ENCODE results near the gene PIAS1.
"Not testable (repeated sequence)": the region's sequence is repeated elsewhere in the genome, so short reads cannot be mapped to it uniquely, and the experiment has no call there.

PIAS1 gene

DNA sequence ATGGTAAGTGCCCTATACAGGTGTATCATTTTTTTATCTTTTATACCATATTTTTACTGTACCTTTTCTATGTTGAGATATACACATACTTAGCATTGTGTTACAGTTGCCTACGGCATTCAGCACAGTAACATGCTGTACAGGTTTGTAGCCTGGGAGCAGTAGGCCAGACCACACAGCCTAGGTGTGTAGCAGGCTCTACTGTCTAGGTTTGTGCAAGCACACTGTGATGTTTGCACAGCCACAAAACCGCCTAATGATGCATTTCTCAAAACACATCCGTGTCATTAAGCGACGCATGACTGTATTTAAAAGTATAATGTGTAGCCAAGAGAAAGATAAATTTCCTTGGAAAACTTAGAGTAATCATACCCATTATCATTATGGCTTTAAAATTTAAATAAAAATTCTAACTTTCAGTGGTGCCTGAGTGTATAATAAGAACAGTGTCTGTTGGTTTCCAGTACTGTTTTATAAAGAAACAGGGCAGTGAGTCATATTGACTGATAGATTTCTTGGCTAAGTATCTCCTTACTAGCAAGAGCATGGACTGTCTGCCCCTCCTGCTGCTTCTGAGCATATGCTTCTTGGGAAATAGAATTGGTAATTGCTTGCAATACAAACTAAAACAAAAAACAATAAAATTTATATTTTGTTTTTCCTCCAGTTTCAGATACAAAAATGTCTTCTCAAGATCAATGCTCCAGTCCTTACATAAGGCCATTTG is 132.7 kb downstream of the PIAS1 start:
- DNase-seq, result no peak

DNA sequence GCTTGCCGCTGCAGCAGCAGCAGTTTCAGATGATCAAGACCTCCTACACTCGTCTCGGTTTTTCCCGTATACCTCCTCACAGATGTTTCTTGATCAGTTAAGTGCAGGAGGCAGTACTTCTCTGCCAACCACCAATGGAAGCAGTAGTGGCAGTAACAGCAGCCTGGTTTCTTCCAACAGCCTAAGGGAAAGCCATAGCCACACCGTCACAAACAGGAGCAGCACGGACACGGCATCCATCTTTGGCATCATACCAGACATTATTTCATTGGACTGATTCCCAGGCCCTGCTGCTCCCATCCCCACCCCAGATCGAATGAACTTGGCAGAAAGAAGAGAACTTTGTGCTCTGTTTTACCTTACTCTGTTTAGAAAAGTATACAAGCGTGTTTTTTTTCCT is 133.4 kb downstream of the PIAS1 start:
- DNase-seq, result no peak

DNA sequence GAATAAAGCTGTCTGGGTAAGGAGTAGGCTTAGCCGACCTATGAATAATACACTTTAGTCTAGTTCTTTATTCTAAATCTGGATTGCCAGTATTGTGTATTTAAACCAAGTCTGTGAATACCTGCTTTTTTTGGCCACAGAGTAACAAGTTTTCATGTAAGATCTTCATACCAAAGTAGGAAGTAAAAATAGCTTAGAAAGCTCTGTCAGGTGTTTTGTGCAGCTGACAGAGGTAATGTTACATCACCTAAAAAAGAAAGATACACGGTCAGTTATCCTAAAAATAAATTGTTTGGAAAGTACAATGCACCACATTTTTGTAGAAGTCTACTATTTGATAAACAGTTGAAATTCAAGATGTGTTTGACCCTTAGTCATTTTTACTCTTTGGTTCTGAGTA is 134.5 kb downstream of the PIAS1 start:
- DNase-seq, result no peak

DNA sequence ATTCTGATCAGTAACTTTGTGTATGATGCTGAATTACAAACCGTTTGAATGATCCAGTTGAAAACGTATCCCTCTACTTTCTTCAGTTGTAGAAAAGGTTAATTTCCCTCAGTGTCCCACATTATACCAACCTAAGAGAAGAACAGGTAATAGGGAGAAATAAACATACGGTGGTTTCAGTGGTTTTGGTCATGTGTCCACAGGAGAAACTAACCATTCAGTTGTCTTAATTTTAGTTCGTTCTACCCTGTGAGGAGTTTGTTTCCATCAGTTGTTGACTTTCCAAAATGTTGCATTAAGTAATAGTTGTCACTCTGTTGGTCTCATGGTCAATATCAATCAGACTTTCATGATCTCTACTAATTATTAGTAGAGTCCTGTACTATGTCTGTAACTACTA is 135.9 kb downstream of the PIAS1 start:
- DNase-seq, result no peak

DNA sequence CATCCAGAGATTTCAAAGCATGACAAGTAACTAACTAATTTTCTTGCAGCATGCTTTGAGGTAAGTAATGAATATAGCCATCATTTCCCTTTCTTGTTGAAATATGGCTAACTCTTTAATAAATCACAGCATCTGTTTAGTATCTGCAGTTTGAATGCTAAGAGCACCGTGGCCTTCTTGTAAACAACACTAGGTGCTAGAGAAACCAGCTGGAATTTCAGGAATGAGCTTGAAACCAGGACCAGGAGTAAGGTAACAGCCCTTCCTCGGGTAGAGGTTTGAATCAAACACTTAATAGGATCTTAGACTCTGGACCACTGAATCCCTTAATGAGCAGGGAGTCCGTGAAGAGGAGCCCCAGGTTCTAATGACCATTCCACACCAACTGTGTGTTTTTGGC is 137.4 kb downstream of the PIAS1 start:
- DNase-seq, result no peak

DNA sequence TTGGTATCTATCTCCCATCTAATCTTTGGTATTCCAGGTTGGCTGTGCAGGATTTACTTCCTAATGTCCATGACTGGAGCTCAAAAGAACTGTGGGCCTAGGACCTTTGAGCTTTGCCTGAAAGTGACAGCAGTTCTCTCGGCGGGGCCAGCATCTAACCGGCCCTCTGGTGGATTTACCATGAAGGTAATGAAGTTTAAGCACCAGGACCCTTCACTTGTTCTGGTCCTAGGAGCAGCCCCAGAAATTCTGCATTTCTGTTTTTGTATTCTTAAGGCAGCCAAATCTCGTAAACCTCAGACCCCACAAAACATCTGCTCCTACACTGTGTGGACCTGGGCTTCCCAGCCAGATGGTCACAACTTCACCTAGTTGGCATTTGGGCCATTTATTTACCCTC is 138.0 kb downstream of the PIAS1 start:
- DNase-seq, result no peak

DNA sequence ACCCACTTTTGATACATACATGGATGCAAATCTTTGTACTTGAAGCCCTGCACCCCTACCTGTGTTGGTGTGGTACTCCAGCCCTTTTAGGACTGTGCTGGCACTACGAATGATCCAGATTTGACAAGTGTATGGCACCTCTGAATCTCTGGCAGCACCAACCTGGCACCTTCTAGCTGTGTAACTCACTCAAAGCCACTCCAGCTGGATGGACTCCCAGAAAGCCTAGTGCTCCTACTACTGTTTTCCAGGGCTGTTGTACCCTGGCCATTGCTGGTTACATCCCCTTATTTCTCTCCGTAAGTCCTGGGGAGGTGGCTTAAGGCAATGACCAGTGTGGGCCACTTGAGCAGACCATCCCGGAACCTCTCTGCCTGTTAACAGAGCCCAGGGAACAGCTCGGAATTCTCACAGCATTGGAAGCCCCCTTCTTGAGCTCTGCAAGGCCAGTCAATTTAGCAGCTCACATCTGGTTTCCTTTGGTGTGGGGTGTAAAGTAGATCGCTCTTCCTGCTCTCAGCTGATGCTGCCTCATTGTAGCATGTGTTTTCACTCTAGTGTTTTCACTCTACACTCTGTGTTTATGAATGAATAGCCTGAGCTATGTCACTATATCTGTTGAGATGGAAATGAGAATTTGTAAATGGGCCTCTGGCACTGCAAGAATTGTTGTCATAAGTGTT is 138.8 kb downstream of the PIAS1 start:
- no peak for DNase-seq

DNA sequence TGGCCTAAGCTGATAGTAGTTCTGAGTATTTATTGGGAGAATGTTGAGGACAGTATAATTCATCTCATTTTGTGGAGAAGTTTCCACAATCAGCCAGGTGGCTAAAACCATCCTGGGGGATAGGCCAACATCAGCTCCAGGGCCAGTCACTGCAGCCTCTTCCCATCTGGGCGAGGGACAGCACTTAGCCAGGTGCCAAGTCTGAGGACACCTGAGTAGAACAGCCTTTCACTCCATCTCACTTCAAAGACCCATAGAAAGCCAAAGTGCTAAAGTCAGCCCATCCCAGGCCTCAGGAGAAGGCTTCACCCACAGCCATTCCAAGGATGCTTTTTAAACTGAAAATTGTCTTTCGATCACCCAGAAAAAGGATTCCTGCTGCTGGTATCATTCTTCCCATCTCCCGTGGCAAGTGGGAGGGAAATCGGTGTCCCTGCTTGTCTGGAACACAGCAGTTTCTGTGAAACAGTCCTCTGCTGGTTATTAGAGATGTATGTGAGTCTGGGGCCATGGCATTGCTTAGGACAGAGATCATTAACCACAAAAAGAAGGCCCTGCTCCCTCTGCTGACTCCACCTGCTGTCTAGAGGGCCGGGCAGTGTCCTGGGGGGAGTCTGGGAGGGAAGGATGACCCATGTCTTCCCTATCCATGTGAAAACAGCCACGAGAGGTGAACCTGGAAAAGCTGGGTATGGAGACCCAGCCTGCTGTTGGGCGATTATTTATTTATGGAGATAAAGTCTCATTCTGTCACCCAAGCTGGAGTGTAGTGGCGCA is 141.4 kb downstream of the PIAS1 start:
- no peak for DNase-seq

DNA sequence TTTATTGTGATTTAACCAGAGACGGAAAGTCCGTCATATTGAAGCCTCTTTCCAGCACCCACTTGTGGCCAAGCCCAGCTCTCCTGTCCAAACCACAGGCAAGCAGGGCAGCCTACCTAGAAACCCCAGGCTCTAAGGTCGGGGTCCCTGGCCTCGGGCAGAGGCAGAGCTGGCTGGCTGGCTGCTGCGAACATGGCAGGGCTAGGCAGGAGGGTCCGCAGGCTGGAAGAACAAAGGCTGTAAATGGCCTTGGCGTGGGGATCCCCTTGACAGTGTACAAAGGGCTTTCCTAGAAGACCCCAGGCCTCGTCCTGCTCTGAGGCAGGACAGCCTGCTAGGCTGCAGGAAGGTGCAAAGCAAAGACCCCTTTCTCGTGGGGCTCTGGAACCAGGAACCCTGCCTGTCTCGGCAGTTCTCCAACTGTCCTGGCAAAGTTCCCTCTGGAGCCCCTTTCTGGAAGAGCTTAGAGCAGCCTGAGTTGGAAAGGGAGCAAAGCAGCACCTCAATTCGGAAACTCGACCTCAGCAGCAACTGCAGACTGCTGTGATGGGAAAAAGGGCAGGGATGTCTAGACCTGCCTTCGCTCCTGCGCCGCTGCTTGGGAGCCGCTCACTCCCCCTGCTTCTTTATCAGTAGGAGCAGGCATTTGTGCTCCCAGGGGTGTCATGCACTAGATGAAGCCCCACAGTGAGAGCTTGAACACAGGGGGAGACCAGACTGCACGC is 142.5 kb downstream of the PIAS1 start:
- DNase-seq, result no peak

DNA sequence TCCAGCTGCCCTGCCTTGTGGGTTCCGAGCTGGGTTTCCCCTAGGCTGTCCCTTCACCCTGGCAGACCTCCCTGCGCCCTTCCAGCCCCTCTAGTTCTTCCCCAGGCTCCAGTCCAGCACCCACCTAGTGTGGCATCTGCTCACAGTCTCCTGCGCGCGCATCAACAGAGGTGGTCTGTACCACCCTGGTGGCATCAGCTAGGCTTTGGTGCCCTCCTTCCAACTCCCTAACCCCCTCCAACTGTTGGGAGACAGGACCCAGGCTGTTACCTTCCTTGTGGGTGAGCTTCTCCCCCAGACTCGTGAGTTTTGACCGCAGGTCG is 143.0 kb downstream of the PIAS1 start:
- no peak for DNase-seq

DNA sequence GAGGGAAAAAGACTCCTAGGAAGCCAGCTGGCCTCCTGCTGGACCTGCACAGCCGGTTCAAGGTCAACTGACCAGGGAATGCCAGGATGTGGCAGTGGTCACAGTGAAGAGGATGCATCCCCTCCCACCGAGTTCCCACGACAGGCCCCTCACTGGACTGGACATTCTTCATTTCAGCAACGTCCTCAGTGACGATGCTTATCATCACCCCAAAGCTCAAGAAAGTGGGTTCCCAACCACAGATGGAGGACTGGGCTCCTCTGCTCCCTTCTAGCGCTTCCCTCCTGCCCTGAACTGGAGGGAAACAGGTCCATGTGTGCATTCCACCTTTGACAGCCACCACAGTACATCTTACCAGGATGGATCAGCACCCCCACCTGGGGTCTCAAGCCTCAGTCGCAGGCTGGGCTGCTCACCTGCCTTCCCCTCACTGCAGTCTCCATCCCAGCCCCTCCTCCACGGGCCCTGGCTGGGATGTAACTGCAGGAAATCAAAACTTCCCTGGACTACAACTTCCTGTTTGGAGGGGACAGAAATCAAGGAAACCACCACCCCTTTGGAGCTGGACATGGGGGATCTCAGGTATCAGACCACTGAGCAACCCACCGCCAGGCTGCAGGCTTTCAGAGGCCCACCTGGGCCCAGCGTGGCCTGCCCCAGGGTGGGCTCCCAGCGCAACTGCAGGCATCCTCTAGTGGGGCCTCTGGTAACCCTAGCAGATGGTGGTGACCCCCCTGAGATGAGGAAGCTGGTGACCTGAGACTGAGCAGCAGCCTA is 143.7 kb downstream of the PIAS1 start:
- no peak for DNase-seq

DNA sequence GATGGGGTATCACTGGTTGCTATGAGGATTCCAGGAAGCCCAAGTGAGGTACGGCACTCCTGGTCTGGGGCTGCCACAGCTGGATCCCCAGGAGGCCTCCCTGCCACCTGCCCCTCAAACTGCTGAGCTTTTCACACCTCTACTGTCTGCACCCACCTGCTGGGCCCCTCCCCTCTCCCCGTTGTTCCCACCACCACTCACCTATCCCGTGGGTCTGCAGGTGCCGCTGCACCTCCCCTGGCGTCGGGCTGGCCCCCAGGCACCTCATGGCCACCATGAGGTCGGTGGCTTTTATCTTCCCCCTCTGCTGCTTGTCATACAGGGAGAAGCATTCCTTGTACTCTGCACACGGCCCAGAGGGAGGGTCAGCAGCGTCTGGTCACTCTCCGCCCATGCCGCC is 145.2 kb downstream of the PIAS1 start:
- no peak for DNase-seq

DNA sequence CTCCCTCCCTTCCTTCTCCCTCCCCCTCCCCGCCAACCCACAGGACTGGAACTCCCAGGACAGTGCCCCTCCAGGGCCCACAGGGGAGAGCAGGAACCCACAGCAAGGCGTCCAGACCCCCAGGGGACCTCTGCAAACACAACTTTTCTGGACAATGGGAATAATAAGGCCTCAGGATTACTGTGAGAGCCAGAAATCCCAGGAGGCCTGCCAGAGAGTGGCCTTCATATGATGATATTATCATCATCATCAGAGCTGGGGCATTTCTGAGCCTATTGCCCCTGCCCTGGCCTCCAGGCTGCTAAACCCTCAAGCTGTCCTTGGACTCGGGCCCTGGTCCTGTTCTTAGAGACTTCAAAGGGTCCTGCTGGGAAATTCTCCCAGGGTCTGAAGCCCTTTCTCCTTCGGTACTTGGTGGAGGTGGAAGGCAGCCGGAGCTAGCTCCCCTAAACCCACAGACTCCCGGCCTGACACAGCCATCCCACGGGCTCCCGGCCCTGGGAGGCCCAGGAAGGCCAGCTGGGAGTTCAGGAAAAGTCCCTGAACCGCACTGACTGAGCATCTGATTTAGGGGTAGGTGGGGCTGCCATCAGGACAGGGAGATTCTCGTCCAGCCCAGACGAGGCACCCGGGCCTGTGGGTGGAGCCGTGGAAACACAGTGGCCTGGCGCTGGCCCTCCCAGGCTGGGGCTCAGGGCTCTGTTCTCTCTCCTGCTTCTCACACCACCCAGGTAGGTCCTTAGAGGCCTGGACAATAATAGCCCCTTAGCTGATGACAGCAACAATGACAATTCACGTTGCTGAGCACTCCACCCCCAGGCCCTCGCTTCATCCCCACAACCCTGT is 146.1 kb downstream of the PIAS1 start:
- DNase-seq, result no peak

DNA sequence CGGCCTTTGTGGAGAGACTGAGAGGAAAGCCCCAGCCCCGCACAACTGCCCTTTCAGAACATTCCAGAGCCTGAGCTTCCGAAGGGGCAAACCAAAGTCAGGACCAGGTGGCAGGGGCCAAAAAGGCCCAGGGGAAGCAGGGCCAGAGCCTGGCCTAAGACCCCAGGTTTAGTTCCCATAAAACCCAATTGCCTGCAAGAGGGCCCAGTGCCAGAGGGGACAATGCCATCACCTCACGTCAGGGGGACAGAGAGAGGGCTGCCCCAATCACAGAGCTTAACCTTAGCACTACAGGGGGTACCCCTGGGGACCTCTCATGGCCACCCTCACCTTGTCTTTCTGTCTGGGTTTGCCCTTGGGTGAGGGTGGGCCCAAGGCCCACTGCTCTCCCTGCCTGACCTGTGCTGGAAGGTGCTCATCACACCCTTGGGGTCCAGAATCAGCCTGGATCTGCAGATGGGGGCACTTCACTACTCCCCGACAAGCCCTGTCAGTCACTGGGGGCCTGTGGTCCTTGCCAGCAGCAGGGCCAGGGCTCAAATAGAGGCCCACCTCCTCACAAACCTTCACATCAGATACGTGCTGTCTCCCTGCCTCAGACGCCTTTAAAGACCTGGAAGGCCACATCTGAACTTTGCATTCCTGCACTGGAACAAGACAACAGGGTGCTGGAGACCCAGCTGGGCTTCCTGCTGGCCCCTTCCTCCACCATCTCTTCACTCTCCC is 147.2 kb downstream of the PIAS1 start:
- DNase-seq, result no peak

DNA sequence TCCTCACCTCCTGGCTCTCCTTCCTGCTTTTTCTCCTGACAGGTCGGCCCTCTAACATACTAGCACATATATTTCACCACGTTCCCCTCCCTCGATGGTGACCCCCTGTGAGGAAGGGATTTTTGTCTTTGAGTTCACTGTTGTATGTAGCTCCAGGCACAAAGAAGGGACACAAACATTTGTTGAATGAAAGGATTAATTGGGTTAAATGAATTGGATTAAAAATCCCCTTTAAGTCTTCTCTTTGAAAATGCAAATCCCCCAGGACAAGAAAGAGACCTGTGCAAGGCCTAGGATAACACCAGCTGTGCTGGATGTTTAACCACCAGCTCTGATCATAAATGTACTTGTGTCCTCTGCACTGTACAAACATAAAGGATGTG is 147.8 kb downstream of the PIAS1 start:
- no peak for DNase-seq

DNA sequence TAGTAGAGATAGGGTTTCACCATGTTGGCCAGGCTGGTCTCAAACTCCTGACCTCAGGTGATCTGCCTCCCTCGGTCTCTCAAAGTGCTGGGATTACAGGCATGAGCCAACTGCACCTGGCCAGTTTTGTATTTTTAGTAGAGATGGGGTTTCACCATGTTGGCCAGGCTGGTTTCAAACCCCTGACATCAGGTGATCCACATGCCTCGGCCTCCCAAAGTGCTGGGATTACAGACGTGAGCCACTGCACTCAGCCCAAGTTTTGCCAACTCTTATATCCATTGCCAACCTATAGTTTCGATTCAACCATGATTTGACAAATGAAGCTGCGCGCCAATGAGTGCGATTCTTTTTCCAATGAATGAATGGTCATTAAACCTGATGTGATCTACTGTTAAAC is 148.9 kb downstream of the PIAS1 start:
- DNase-seq, result not testable (repeated sequence)

DNA sequence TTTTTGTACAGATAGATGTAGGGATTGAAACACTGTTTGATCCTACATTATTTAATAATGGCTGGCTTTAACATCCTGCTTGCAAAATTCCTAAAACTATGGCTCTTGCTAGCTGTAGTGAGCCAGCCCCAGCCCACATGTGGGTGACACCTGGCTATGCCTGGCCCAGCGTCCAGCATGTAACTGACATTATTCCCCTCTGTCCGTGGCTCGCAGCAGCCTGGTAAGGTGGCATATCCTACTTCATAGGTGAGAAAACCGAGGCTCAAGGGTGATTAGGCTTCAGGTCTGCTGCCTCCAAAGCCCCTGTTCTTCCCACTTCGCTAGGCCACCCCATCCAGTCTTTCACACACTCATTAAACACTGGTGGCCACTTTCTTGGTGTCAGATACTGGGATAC is 149.4 kb downstream of the PIAS1 start:
- no peak for DNase-seq

DNA sequence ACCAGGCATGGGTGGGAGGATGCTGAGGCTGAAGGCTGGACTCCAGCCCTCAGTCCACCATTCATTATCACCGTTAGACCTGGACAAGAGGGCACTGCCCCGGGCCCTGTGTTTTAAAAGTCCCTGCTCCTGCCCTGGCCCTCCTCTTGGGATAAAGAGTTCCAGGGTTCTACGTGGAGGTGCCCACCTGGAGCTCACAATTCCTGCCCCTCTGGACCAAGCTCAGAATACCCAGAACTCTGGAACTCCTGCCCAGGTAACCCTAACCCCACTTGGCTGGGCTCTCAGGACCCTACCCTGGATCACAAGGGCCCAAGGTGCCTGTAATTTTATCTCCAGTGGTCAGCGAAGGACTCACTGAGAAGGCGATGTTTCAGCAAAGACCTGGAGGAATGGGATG is 149.8 kb downstream of the PIAS1 start:
- DNase-seq, result no peak

DNA sequence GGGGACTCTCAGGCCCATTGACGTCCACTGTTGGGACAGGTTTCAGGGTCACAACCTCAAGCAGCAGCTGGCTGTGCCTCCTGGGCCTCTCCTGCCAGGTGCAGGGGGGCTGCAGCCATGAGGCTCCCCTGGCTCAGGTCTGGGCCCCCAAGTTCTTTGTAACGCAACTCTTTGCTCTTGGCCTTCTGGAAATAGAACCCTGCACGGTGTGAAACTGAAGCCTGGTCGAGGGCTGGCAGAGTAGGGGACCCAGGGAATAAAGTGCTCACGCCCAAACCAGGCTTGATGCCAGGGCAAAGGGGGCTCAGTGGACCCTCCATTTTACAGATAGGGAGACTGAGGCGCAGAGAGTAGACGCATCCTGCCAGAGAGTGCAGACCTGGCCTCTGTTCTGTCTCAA is 150.2 kb downstream of the PIAS1 start:
- DNase-seq, result no peak

DNA sequence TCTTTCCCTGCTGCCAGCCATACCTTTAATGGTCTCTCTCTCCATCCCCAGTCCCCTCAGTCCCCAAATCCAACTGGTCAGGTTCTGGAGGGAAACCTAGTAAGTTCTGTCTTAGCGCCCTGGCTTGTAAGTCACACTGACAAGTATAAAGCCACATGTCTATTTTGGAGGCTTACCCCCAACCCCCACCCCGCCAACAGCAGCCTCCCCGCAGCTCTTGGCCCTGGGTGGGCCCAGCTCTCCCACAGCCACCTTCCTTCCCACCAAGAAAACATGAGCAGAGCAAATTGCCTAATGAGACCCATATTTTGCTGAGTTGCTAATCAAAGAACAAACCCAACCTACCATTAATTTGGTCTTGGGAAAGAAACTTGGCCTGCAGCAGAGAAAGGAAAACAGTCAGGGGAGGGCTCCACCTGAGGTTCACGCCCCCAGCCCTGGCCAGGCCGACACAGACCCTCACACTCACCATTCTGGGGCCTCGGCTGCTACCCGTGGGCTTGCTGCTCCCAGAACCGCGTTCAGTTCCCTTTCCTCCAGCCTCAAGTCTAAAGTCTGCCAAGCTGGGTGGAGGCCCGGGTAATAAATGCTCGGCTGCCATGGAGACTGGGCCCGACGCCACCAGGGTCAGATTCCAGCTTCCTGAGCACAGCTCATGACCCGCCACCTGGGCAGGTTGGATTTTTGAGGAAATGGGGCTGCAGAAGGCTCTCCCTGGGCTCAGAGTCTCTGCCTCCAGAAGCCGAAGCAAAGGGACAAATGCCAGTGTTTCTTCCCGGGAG is 150.9 kb downstream of the PIAS1 start, which contains the start of gene CALML4:
Gene CALML4, minus strand, starts transcription at position 557 of the 782 bp plus-strand sequence. Its CDS starts 85 bp downstream, at position 472.
- DNase-seq, result no peak

Measured in KG1 (cell line).